ENCODE measurements around the gene FNDC7. TPM values are rescaled to one million over a fixed set of nuclear protein-coding genes. Genes with fewer than 3 reads are reported as not detected.
A peak's percentile ranks its signal among the peaks of the same experiment; 100 is the strongest.
"Not testable (repeated sequence)": the region's sequence is repeated elsewhere in the genome, so short reads cannot be mapped to it uniquely, and the experiment has no call there.

FNDC7 gene
- total RNA-seq, 1 donor from 2014 or later = not detected

DNA sequence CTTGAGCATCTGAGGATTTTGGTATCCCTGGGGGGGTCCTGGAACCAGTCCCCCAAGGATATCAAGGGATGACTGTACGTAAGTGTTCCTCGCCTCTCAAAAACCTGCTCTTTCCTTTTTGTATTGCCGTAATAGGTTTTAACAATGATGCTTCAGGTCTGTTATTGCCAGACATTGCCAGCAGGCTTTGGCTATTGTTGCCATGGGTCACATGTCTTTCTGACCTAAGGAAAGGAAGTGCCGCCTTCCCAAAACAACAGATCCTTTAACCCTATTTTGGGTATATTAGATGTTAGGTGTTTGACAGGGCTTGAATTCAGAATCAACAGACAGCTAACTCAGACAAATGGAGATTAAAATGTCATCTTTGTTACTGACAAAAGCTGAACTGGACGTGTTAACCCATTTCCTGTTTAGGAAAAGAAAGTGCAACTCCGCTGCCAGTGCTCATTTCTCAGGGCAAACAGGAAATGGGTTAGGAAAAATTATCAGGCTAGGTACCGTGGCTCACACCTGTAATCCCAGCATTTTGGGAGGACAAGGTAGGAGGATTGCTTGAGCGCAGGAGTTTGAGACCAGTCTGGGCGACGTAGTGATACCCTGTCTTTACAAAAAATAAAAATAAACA, 33.0 kb upstream of the FNDC7 start:
- H3K9me3 Mint-ChIP-seq (ENCODE audit: unreplicated experiment) = peaks cover 3% of the 10 kb centered on the region
- no peak overlapping the region for H3K4me3 Mint-ChIP-seq (ENCODE audit: unreplicated experiment)
- no peaks in the 10 kb centered on the region for H3K27me3 Mint-ChIP-seq (ENCODE audit: unreplicated experiment)
- no peak overlapping the region for H3K27ac Mint-ChIP-seq (ENCODE audit: unreplicated experiment)
- no peak for TF ChIP-seq CTCF (IDR thresholded peaks at IDR 0.05; ENCODE audit: partially characterized antibody, unreplicated experiment)
- peaks cover 3% of the 10 kb centered on the region for H3K36me3 Mint-ChIP-seq (ENCODE audit: unreplicated experiment)
- H3K4me1 Mint-ChIP-seq (ENCODE audit: low read depth, unreplicated experiment) = no peaks in the 10 kb centered on the region
- DNase-seq = no peak

- DNase-seq; H3K4me1 Mint-ChIP-seq (ENCODE audit: low read depth, unreplicated experiment); H3K27me3 Mint-ChIP-seq (ENCODE audit: unreplicated experiment); H3K9me3 Mint-ChIP-seq (ENCODE audit: unreplicated experiment); H3K36me3 Mint-ChIP-seq (ENCODE audit: unreplicated experiment); H3K4me3 Mint-ChIP-seq (ENCODE audit: unreplicated experiment); H3K27ac Mint-ChIP-seq (ENCODE audit: unreplicated experiment): not testable (repeated sequence)
Observed at GRCh38 chr1:108681701-108682100, 31.0 kb upstream of the FNDC7 start.

DNA sequence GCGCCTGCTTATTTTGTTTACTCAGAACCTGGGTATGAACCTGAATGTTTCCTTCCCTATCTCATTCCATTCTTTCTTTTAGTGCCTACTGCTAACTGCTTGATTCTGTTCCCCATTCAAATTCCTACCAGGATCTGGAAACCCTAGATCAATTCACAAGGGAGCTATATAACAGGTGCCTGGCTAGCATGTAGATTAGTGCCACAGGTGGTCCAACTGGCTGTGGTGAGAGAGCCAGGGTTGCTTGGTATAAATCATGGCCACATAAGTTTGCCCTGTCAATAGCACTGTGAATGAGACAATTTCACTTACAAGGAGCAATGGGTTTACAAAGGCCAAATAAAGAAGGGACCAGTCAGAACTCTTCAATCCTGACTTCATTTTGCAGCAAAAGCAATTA, 27.2 kb upstream of the FNDC7 start:
- Mint-ChIP-seq H3K27ac (ENCODE audit: unreplicated experiment) (no peak overlapping the region), H3K36me3 (ENCODE audit: unreplicated experiment) (no peaks in the 10 kb centered on the region)
- no peak for TF ChIP-seq CTCF (IDR thresholded peaks at IDR 0.05; ENCODE audit: partially characterized antibody, unreplicated experiment)

DNA sequence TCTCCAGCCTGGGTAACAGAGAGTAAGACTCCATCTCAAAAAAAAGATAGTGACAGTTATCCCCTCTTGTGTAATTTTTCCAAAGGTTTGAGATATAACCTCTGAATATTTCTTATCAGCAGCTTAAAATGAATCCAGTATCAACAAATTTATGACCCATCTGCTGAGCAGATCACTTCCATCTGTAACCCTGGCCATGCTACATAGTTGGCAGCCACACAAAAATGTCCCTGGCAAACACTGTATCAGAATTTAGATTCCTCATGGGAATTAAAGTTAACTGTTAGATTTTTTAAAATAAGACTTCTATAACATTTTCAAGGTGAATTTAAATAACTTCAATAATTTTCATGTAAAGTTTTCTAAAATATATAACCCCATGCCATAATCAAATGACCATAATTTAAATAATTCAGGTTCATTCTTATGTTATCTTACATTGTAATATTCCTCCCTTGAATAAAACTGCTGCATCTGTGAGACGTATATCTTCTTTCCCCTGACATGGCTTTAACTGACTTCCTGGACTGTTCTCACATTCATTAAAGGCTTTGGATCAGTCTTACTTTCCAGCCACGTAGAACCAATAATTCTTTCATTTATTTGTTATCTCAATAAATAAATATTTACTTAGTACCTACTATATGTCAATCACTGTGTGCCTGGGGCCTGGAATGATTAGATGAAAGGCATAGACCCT, 25.9 kb upstream of the FNDC7 start:
- Mint-ChIP-seq H3K27ac (ENCODE audit: unreplicated experiment) (no peak overlapping the region), H3K4me3 (ENCODE audit: unreplicated experiment) (no peak overlapping the region), H3K36me3 (ENCODE audit: unreplicated experiment) (no peaks in the 10 kb centered on the region), H3K4me1 (ENCODE audit: low read depth, unreplicated experiment) (peaks cover 3% of the 10 kb centered on the region), H3K27me3 (ENCODE audit: unreplicated experiment) (peaks cover 3% of the 10 kb centered on the region), H3K9me3 (ENCODE audit: unreplicated experiment) (peaks cover under 1% of the 10 kb centered on the region)
- no peak for DNase-seq
- no peak for TF ChIP-seq CTCF (IDR thresholded peaks at IDR 0.05; ENCODE audit: partially characterized antibody, unreplicated experiment)

More for the DNA sequence above, 27.2 kb upstream of the FNDC7 start:
- Mint-ChIP-seq H3K4me3 (ENCODE audit: unreplicated experiment) (no peak overlapping the region), H3K27me3 (ENCODE audit: unreplicated experiment) (no peaks in the 10 kb centered on the region), H3K4me1 (ENCODE audit: low read depth, unreplicated experiment) (no peaks in the 10 kb centered on the region), H3K9me3 (ENCODE audit: unreplicated experiment) (no peaks in the 10 kb centered on the region)
- DNase-seq = no peak

DNA sequence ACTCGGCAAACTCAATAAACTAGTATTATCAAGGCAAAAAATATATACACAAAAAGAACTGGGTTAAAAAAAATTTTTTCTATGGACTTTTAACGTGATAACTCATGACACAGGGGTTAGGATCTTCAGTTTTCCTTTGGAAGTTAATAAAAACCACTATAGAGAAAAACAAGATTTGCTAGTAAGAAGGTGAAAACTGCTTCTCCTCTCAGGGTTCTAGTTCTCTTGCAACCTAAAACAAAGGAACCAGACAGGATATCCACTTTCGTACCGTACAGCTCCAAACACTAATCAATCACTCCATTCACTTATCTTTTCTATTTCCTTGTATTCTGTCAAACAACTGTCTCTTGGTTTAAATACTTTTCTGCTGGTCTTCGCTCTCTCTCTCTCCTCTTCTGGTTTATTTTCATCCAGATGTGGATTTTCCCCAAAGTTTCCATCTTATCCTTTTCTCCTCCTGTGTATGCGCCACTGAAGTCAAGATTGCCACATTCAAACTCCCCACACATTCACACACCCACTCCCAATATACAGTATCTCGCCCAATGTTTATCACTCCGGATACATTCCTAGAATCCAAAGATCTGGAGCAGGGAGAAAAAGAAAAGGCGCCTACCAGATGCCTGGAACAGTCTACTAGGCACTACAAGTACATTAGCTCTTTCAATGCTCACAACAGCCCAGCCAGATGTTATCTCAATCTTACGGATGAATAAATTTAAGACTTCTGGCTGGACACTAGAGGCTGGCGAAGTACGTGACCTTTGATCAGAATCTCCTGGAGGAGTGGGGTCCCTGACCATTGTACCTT, 21.4 kb upstream of the FNDC7 start:
- Mint-ChIP-seq H3K27ac (ENCODE audit: unreplicated experiment) (peak overlapping the region; percentile 97), H3K9me3 (ENCODE audit: unreplicated experiment) (peaks cover 9% of the 10 kb centered on the region), H3K27me3 (ENCODE audit: unreplicated experiment) (peaks cover 19% of the 10 kb centered on the region), H3K36me3 (ENCODE audit: unreplicated experiment) (no peaks in the 10 kb centered on the region), H3K4me1 (ENCODE audit: low read depth, unreplicated experiment) (peaks cover 3% of the 10 kb centered on the region), H3K4me3 (ENCODE audit: unreplicated experiment) (peak overlapping the region; percentile 99)
- no peak for DNase-seq
- TF ChIP-seq CTCF (IDR thresholded peaks at IDR 0.05; ENCODE audit: partially characterized antibody, unreplicated experiment) = no peak
